Measurements from ENCODE around the gene UBALD1. TPM values are rescaled to one million over a fixed set of nuclear protein-coding genes. Genes with fewer than 3 reads are reported as not detected.

UBALD1 gene
- total and polyA plus RNA-seq, 2 experiments from 2014 or later, result 42.9 to 46.6 TPM

GRCh38 chr16:4616047-4616811 lies 1.5 kb upstream of the UBALD1 start:
- Histone ChIP-seq H3K4me1 (ENCODE audit: low read depth) (peaks cover 9% of the 10 kb centered on the region), H3K9me3 (ENCODE audit: low read depth) (no peaks in the 10 kb centered on the region), H3K4me3 (peak overlapping the region; percentile 18), H3K27ac (peak overlapping the region; percentile 99), H3K27me3 (no peaks in the 10 kb centered on the region), H3K36me3 (no peaks in the 10 kb centered on the region)
- peak; percentile 100 for DNase-seq (ENCODE audit: low read depth in 1 of 2, low spot score in 1 of 2)
- peak; percentile 44 for TF ChIP-seq CTCF (IDR thresholded peaks at IDR 0.05; ENCODE audit: low read depth, low read length)

GRCh38 chr16:4615384-4616046 lies 827 bp upstream of the UBALD1 start:
- DNase-seq (ENCODE audit: low read depth in 1 of 2, low spot score in 1 of 2), result no peak
- no peaks in the 10 kb centered on the region for H3K9me3 ChIP-seq (ENCODE audit: low read depth)
- H3K4me1 ChIP-seq (ENCODE audit: low read depth), result peaks cover 9% of the 10 kb centered on the region
- no peaks in the 10 kb centered on the region for H3K36me3 ChIP-seq
- H3K27ac ChIP-seq, result peak overlapping the region; percentile 97
- H3K4me3 ChIP-seq, result no peak overlapping the region
- no peaks in the 10 kb centered on the region for H3K27me3 ChIP-seq
- TF ChIP-seq CTCF (IDR thresholded peaks at IDR 0.05; ENCODE audit: low read depth, low read length), result no peak

- peak overlapping the region; percentile 80 for H3K4me3 ChIP-seq
- no peaks in the 10 kb centered on the region for H3K9me3 ChIP-seq (ENCODE audit: low read depth)
- H3K27me3 ChIP-seq, result no peaks in the 10 kb centered on the region
- peak; percentile 58 to 70 for DNase-seq (ENCODE audit: low read depth in 1 of 2, low spot score in 1 of 2)
- H3K36me3 ChIP-seq, result no peaks in the 10 kb centered on the region
- TF ChIP-seq CTCF (IDR thresholded peaks at IDR 0.05; ENCODE audit: low read depth, low read length), result no peak
- peak overlapping the region; percentile 97 for H3K27ac ChIP-seq
- H3K4me1 ChIP-seq (ENCODE audit: low read depth), result peaks cover 9% of the 10 kb centered on the region
These were observed 785 bp downstream of the UBALD1 start for GRCh38 chr16:4613636-4614570.

- Histone ChIP-seq H3K9me3 (ENCODE audit: low read depth) (no peaks in the 10 kb centered on the region), H3K36me3 (peaks cover 4% of the 10 kb centered on the region), H3K27me3 (no peaks in the 10 kb centered on the region), H3K4me3 (peak overlapping the region; percentile 80), H3K4me1 (ENCODE audit: low read depth) (peaks cover 9% of the 10 kb centered on the region), H3K27ac (no peak overlapping the region)
- TF ChIP-seq CTCF (IDR thresholded peaks at IDR 0.05; ENCODE audit: low read depth, low read length), result no peak
- DNase-seq (ENCODE audit: low read depth in 1 of 2, low spot score in 1 of 2), result peak in 1 of 2 donors; percentile 6
These were observed 1.6 kb downstream of the UBALD1 start for GRCh38 chr16:4612977-4613635.

- H3K4me1 ChIP-seq (ENCODE audit: low read depth), result peaks cover 9% of the 10 kb centered on the region
- no peaks in the 10 kb centered on the region for H3K27me3 ChIP-seq
- no peaks in the 10 kb centered on the region for H3K9me3 ChIP-seq (ENCODE audit: low read depth)
- H3K27ac ChIP-seq, result no peak overlapping the region
- DNase-seq (ENCODE audit: low read depth in 1 of 2, low spot score in 1 of 2), result peak in 1 of 2 donors; percentile 9
- peak; percentile 20 for TF ChIP-seq CTCF (IDR thresholded peaks at IDR 0.05; ENCODE audit: low read depth, low read length)
- H3K4me3 ChIP-seq, result no peak overlapping the region
- H3K36me3 ChIP-seq, result peaks cover 4% of the 10 kb centered on the region
These were observed 2.2 kb downstream of the UBALD1 start for GRCh38 chr16:4612474-4612931.
